Parathyroid adenoma (tissue), 2 donors: ENCODE measurements around the gene GRIK3.

Source experiments
- H2AFZ ChIP-seq: fragments of 300-600 bp; sonication (generic); one replicate; pipeline ENCODE4 v1.7.0; 2017; ENCODE audit warnings: antibody characterized with exemption, mild to moderate bottlenecking
- H3K27ac ChIP-seq: fragments of 300-600 bp; sonication (generic); one replicate; pipeline ENCODE4 v1.7.0; 2017
- H3K27me3 ChIP-seq: fragments of 300-600 bp; sonication (generic); one replicate; pipeline ENCODE4 v1.7.0; 2017; ENCODE audit warnings: low read length; ENCODE audit not compliant: control insufficient read depth, insufficient read depth
- H3K36me3 ChIP-seq: fragments of 300-600 bp; sonication (generic); one replicate; pipeline ENCODE4 v1.7.0; 2017; ENCODE audit warnings: low read length; ENCODE audit not compliant: control insufficient read depth, insufficient read depth
- H3K4me1 ChIP-seq: fragments of 300-600 bp; sonication (generic); one replicate; pipeline ENCODE4 v1.7.0; 2017; ENCODE audit warnings: control low read depth
- H3K4me2 ChIP-seq: fragments of 300-600 bp; sonication (generic); one replicate; pipeline ENCODE4 v1.7.0; 2017; ENCODE audit warnings: low read length
- H3K4me3 ChIP-seq: fragments of 300-600 bp; sonication (generic); one replicate; pipeline ENCODE4 v1.7.0; 2017; ENCODE audit warnings: low read depth, low read length
- H3K79me2 ChIP-seq: fragments of 300-600 bp; sonication (generic); one replicate; pipeline ENCODE4 v1.7.0; 2017; ENCODE audit warnings: control low read depth
- H3K9ac ChIP-seq: fragments of 300-600 bp; sonication (generic); one replicate; pipeline ENCODE4 v1.7.0; 2017; ENCODE audit warnings: mild to moderate bottlenecking
- H3K9me3 ChIP-seq: fragments of 300-600 bp; sonication (generic); one replicate; pipeline ENCODE4 v1.7.0; 2017; ENCODE audit warnings: low read length; ENCODE audit not compliant: control insufficient read depth
- TF ChIP-seq, protein P1 (sequence below): fragments of 300-600 bp; sonication (generic); IDR thresholded peaks from one replicate; pipeline ENCODE4 v1.7.0; 2017; ENCODE audit warnings: antibody characterized with exemption, mild to moderate bottlenecking
- donor health status: primary hyperparathyroidism.

The GRIK3 gene

DNA sequence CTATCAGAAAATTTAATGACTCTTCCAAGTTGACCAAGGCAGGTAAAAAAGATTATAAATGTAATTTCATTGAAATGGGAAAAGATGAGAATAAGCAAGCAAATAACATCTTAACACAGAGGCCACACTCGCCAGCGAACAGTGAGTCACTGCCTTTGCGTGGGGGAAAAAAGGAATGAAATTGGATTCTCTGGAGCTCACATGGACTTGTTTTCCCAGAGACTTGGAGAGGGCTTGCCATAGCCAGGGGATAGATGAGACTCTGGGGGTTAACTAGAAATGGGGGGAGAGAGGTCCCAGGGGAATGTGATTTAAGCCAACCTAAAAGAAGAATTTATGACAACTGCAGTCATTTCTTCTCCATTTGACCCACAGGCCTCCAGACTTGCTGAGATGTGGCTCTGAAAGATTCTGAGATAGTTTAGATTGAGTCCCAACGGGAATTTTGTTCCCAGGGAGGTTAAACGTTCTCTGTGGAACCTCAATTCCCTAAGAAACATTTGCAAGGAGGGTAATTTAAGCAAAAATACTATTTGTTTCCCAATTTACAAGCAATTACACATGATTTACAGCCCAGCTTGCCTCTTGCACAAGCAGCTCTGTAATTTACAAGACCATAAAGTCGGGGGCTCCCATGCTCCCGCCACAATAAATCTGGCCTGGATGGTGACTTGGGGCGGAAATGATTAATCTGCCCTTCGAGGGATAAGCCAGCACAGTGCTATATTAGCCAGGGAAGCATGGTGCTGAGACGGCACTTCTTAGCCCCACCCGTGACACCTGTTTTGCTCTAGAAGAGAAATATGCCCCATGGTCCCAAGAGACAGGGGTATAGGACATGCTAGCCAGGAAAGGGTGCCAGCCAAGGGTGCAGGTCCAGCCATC, 68.8 kb downstream of the GRIK3 start:
- Histone ChIP-seq H2AFZ (no peak overlapping the region), H3K4me2 (no peak overlapping the region), H3K4me1 (no peaks in the 10 kb centered on the region)

DNA sequence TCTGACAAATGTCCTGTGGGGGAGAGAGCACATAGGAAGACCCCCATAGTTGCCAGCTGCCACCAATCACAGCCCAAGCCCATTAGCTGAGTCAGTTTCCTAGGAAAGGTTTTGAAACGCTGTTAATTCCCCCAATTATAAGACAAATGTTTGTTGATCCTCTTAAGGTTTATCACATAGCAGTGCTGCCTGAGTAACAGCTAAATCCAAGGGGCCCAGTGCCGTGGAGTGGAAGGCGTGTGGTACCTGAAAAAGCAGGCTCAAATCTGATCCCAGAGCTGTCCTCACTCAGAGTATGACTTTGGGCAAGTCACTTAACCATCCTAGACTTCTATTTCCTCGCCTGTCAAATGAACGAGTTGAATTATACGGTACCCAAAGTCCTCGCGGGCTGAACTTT, 69.5 kb downstream of the GRIK3 start:
- H3K27ac ChIP-seq: no peak overlapping the region
- H3K4me3 ChIP-seq: no peak overlapping the region
- H3K79me2 ChIP-seq: no peaks in the 10 kb centered on the region
- H3K4me2 ChIP-seq: no peak overlapping the region
- H3K4me1 ChIP-seq: no peaks in the 10 kb centered on the region
- H3K27me3 ChIP-seq: no peaks in the 10 kb centered on the region
- no peak overlapping the region for H3K9ac ChIP-seq
- H3K36me3 ChIP-seq: no peaks in the 10 kb centered on the region
- TF ChIP-seq, protein P1, sequence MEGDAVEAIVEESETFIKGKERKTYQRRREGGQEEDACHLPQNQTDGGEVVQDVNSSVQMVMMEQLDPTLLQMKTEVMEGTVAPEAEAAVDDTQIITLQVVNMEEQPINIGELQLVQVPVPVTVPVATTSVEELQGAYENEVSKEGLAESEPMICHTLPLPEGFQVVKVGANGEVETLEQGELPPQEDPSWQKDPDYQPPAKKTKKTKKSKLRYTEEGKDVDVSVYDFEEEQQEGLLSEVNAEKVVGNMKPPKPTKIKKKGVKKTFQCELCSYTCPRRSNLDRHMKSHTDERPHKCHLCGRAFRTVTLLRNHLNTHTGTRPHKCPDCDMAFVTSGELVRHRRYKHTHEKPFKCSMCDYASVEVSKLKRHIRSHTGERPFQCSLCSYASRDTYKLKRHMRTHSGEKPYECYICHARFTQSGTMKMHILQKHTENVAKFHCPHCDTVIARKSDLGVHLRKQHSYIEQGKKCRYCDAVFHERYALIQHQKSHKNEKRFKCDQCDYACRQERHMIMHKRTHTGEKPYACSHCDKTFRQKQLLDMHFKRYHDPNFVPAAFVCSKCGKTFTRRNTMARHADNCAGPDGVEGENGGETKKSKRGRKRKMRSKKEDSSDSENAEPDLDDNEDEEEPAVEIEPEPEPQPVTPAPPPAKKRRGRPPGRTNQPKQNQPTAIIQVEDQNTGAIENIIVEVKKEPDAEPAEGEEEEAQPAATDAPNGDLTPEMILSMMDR: no peak
- H2AFZ ChIP-seq: no peak overlapping the region
- H3K9me3 ChIP-seq: no peaks in the 10 kb centered on the region

More for the DNA sequence above, 68.8 kb downstream of the GRIK3 start:
- H3K9ac ChIP-seq: no peak overlapping the region
- no peak overlapping the region for H3K4me3 ChIP-seq
- no peaks in the 10 kb centered on the region for H3K27me3 ChIP-seq
- TF ChIP-seq, protein P1: no peak
- H3K9me3 ChIP-seq: no peaks in the 10 kb centered on the region
- H3K27ac ChIP-seq: no peak overlapping the region
- no peaks in the 10 kb centered on the region for H3K79me2 ChIP-seq
- H3K36me3 ChIP-seq: no peaks in the 10 kb centered on the region

DNA sequence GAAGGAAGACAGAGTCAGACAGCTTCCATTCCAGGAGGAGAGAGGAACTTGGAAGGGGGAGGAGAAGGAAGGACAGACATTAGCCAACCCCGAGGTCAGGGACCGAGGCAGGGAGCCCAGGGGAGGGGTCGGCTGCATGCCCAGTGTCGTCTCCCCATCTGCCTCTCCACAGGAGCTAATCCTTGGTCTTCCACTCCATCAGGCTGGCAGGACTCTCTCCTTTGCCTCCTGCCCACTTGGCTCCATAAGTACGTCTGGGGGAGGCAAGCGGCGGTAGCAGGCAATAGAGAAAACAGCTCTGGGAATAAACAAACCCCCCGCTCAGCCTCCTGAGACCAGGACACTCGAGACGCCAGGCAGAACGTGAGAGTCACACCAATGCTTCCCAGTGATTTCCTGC, 71.3 kb downstream of the GRIK3 start:
- TF ChIP-seq, protein P1: no peak

DNA sequence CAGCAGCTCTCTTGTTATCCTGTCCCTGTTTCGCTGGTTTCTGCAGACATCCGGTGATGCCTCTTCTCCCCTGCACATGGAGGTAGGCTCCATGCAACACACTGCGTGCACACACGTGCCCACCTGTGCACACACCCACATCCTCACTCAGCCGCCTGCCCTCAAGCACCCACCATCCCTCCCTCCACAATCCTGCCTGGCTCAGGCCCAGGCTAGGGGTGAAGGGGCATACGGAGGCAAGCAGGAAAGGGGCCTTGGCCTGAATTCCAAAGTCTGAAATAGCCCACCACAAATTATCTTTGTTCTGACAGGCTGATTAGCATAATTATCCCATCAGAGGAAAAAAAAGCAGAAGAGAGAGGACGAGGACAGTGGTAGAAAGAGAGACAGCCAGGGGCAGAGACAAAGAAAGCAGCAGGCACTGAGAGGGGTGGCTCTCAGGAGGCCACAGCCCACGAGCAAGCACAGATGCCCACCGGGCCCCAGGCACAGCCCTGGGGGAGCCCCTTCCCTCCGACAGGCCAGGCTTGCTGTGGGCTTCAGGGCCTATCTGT, 73.2 kb downstream of the GRIK3 start:
- no peaks in the 10 kb centered on the region for H3K4me1 ChIP-seq
- TF ChIP-seq, protein P1: no peak
- no peak overlapping the region for H3K27ac ChIP-seq
- H3K4me3 ChIP-seq: no peak overlapping the region
- H3K4me2 ChIP-seq: no peak overlapping the region
- no peak overlapping the region for H2AFZ ChIP-seq
- no peaks in the 10 kb centered on the region for H3K9me3 ChIP-seq
- H3K36me3 ChIP-seq: no peaks in the 10 kb centered on the region
- H3K27me3 ChIP-seq: no peaks in the 10 kb centered on the region
- H3K79me2 ChIP-seq: no peaks in the 10 kb centered on the region
- H3K9ac ChIP-seq: no peak overlapping the region

More for the DNA sequence above, 71.3 kb downstream of the GRIK3 start:
- Histone ChIP-seq H3K4me1 (no peaks in the 10 kb centered on the region), H3K4me2 (no peak overlapping the region), H3K4me3 (no peak overlapping the region), H3K79me2 (no peaks in the 10 kb centered on the region), H2AFZ (no peak overlapping the region), H3K9ac (no peak overlapping the region), H3K27me3 (no peaks in the 10 kb centered on the region), H3K9me3 (no peaks in the 10 kb centered on the region), H3K27ac (no peak overlapping the region), H3K36me3 (no peaks in the 10 kb centered on the region)
